Esophagus muscularis mucosa (tissue), 4 donors: ENCODE measurements around the gene OCLN.

Experiments
- CTCF ChIP-seq, 3 experiments: fragments of 200-600 bp in 2 of 3; fragments of 450-650 bp in 1 of 3; sonication (generic) in 2 of 3; IDR thresholded peaks; one replicate each; pipeline ENCODE4 v1.5.1; 2017 to 2019; ENCODE audit warnings: antibody characterized with exemption in 3 of 3, mild to moderate bottlenecking in 2 of 3, moderate library complexity in 1 of 3
- EP300 ChIP-seq: sonication (generic); formaldehyde crosslinking; IDR thresholded peaks from one replicate; pipeline ENCODE4 v1.6.1; 2017; ENCODE audit warnings: antibody characterized with exemption
- POLR2A ChIP-seq: fragments of 450-650 bp; IDR thresholded peaks from one replicate; pipeline ENCODE4 v1.6.1; 2017; ENCODE audit warnings: antibody characterized with exemption, moderate library complexity, mild to moderate bottlenecking, low read depth
- POLR2AphosphoS5 ChIP-seq, 2 donors: sonication (generic); formaldehyde crosslinking; IDR thresholded peaks; one replicate each; pipeline ENCODE4 v1.6.1; 2017; ENCODE audit warnings: antibody characterized with exemption in 2 of 2

DNA sequence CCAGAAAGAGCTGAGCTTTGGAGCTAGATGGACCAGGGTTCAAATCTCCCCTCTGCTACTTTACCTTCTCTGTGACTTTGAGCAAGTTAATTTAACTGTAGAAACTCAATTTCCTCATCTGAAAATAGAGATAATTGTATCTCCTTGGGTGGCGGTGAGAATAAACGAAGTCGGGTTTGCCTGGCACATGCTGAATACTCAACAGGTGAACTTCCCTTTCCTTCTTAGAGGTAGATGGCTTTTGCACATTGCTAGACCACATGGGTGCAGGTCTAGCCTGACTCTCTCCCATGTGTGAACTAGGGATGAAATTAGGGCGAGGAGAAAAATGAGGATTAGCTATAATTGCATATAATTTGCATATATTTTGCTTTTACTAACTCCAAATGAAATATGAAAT is 36.0 kb downstream of the OCLN start:
- TF ChIP-seq CTCF (IDR thresholded peaks at IDR 0.05) (no peak), POLR2A (no peak), EP300 (no peak), POLR2AphosphoS5 (IDR thresholded peaks at IDR 0.05) (no peak)
